Lung (tissue), 12 donors: ENCODE measurements around the gene IMPG1. TPM values are rescaled to one million over a fixed set of nuclear protein-coding genes. Genes with fewer than 3 reads are reported as not detected.

Source experiments
- ATAC-seq: fragments of 200-7000 bp; cut with Tn5 transposase; one replicate; pipeline ENCODE4 v1.9.1; 2020; ENCODE audit warnings: moderate number of reproducible peaks; ENCODE audit not compliant: insufficient read depth, low FRiP score
- DNase-seq, 3 donors: peaks; one replicate each; pipeline ENCODE4 v3.0.0-alpha.2; 2013 to 2017
- H3K27ac ChIP-seq, 2 donors: one replicate each; pipeline ENCODE4 v1.5.1; 2013; ENCODE audit warnings: mild to moderate bottlenecking in 2 of 2, moderate library complexity in 2 of 2, control low read depth in 1 of 2, inconsistent platforms in 1 of 2, low read depth in 1 of 2, low read length in 1 of 2
- H3K27me3 ChIP-seq, 3 donors: one replicate each; pipeline ENCODE4 v1.5.1; 2013; ENCODE audit warnings: low read length in 2 of 3; ENCODE audit not compliant: control insufficient read depth in 3 of 3, insufficient read depth in 3 of 3
- H3K36me3 ChIP-seq, 4 donors: one replicate each; pipeline ENCODE4 v1.5.1; 2013; ENCODE audit warnings: low read length in 4 of 4, mild to moderate bottlenecking in 1 of 4, moderate library complexity in 1 of 4; ENCODE audit not compliant: control insufficient read depth in 4 of 4, insufficient read depth in 4 of 4
- H3K4me1 ChIP-seq, 5 donors: one replicate each; pipeline ENCODE4 v1.5.1; 2013; ENCODE audit warnings: low read length in 5 of 5, mild to moderate bottlenecking in 2 of 5, moderate library complexity in 1 of 5; ENCODE audit not compliant: control insufficient read depth in 5 of 5, insufficient read depth in 5 of 5
- H3K4me3 ChIP-seq: one replicate; pipeline ENCODE4 v1.5.1; 2013; ENCODE audit warnings: mild to moderate bottlenecking, control low read depth, moderate library complexity
- H3K9ac ChIP-seq, 2 donors: one replicate each; pipeline ENCODE4 v1.5.1; 2013; ENCODE audit warnings: low read length in 2 of 2, control low read depth in 1 of 2; ENCODE audit not compliant: insufficient read depth in 1 of 2
- H3K9me3 ChIP-seq, 4 donors: one replicate each; pipeline ENCODE4 v1.5.1; 2013; ENCODE audit warnings: low read length in 3 of 4, mild to moderate bottlenecking in 1 of 4, moderate library complexity in 1 of 4; ENCODE audit not compliant: control insufficient read depth in 4 of 4, insufficient read depth in 3 of 4
- CTCF ChIP-seq: IDR thresholded peaks from 2 replicates; pipeline ENCODE4 v1.5.1; 2012; ENCODE audit warnings: mild to moderate bottlenecking; ENCODE audit errors: control extremely low read depth, extremely low read depth
- WGBS, 2 donors: extraction: QIAGEN DNeasy Blood & Tissue Kit; methylation state at CpG; one replicate each; pipeline ENCODE4 v1.1.7; 2013; 5-methylcytosine and 5-hydroxymethylcytosine counted together
- polyA plus RNA-seq, 2 donors: library from polyadenylated mRNA; stranded (reverse); fragments of 200-250 nt; gene quantifications; one replicate each; pipeline ENCODE4 v1.2.1, GENCODE V29; 2013
- total RNA-seq, 2 donors: library from RNA; depleted of rRNA in 1 of 2; stranded (reverse); fragments of >200 nt in 1 of 2; gene quantifications; one replicate each; pipeline ENCODE4 v1.2.1, GENCODE V29; 2014 to 2021
- donor health status: control.
- donor health status: control.
- donor health status: Bipolar disorder and iron deficiency.
- donor health status: healthy.
- donor health status: DM: yes; HTN: yes; CAD: no.

The IMPG1 gene
- total and polyA plus RNA-seq, 4 donors = not detected

- no peak overlapping the region for H3K27ac ChIP-seq
- ATAC-seq = no peak
- WGBS, 2 donors = 81 to 87% methylated on average over 2 of the region's 2 CpGs
Measured at GRCh38 chr6:75884822-75885221, 187.6 kb downstream of the IMPG1 start.

GRCh38 chr6:75882734-75883133, 189.7 kb downstream of the IMPG1 start:
- H3K27me3 ChIP-seq = no peaks in the 10 kb centered on the region
- DNase-seq (peak in 1 of 3 donors; percentile 11), ATAC-seq (no peak)
- TF ChIP-seq CTCF = no peak
- H3K4me3 ChIP-seq = no peak overlapping the region
- 92 to 96% methylated on average over 2 of the region's 2 CpGs for WGBS, 2 donors
- no peak overlapping the region for H3K27ac ChIP-seq
- no peaks in the 10 kb centered on the region for H3K9me3 ChIP-seq
- peaks cover 0 to 4% (median under 1%) of the 10 kb centered on the region in 4 donors for H3K36me3 ChIP-seq
- H3K4me1 ChIP-seq = peaks cover 0 to 6% (median 0%) of the 10 kb centered on the region in 5 donors
- H3K9ac ChIP-seq = no peak overlapping the region

More at GRCh38 chr6:75884822-75885221, 187.6 kb downstream of the IMPG1 start:
- Histone ChIP-seq H3K36me3 (peaks cover 0 to 4% (median 0%) of the 10 kb centered on the region in 4 donors), H3K27me3 (no peaks in the 10 kb centered on the region), H3K9me3 (no peaks in the 10 kb centered on the region), H3K4me1 (peaks cover 0 to 6% (median 0%) of the 10 kb centered on the region in 5 donors), H3K4me3 (no peak overlapping the region), H3K9ac (no peak overlapping the region)
- no peak for TF ChIP-seq CTCF
- no peak for DNase-seq

- peaks cover 0 to 4% (median 1%) of the 10 kb centered on the region in 4 donors for H3K36me3 ChIP-seq
- H3K4me1 ChIP-seq = peaks cover 0 to 6% (median 0%) of the 10 kb centered on the region in 5 donors
- H3K9ac ChIP-seq = no peak overlapping the region
- 95 to 99% methylated on average over 1 of the region's 1 CpG for WGBS, 2 donors
- H3K4me3 ChIP-seq = no peak overlapping the region
- no peaks in the 10 kb centered on the region for H3K27me3 ChIP-seq
- no peak for DNase-seq
- TF ChIP-seq CTCF = no peak
- no peak overlapping the region for H3K27ac ChIP-seq
- H3K9me3 ChIP-seq = no peaks in the 10 kb centered on the region
- ATAC-seq = no peak
Measured at GRCh38 chr6:75880305-75880704, 192.2 kb downstream of the IMPG1 start.

GRCh38 chr6:75876152-75876551, 196.3 kb downstream of the IMPG1 start:
- H3K9ac ChIP-seq = no peak overlapping the region
- DNase-seq (no peak), ATAC-seq (no peak)
- H3K4me1 ChIP-seq = no peaks in the 10 kb centered on the region
- no peak overlapping the region for H3K4me3 ChIP-seq
- no peak for TF ChIP-seq CTCF
- H3K9me3 ChIP-seq = no peaks in the 10 kb centered on the region
- H3K27me3 ChIP-seq = no peaks in the 10 kb centered on the region
- no peak overlapping the region for H3K27ac ChIP-seq
- peaks cover 0 to 10% (median 4%) of the 10 kb centered on the region in 4 donors for H3K36me3 ChIP-seq
